ENCODE measurements around the gene VASN.

GRCh38 chr16:4347010-4347409 lies 24.6 kb upstream of the VASN start:
- TF ChIP-seq, protein P1, sequence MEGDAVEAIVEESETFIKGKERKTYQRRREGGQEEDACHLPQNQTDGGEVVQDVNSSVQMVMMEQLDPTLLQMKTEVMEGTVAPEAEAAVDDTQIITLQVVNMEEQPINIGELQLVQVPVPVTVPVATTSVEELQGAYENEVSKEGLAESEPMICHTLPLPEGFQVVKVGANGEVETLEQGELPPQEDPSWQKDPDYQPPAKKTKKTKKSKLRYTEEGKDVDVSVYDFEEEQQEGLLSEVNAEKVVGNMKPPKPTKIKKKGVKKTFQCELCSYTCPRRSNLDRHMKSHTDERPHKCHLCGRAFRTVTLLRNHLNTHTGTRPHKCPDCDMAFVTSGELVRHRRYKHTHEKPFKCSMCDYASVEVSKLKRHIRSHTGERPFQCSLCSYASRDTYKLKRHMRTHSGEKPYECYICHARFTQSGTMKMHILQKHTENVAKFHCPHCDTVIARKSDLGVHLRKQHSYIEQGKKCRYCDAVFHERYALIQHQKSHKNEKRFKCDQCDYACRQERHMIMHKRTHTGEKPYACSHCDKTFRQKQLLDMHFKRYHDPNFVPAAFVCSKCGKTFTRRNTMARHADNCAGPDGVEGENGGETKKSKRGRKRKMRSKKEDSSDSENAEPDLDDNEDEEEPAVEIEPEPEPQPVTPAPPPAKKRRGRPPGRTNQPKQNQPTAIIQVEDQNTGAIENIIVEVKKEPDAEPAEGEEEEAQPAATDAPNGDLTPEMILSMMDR (conservative IDR thresholded peaks at IDR 0.05), result no peak
- no peak for TF ChIP-seq EZH2 (IDR thresholded peaks at IDR 0.05; ENCODE audit: low read depth)
